Stimulated activated CD8-positive, alpha-beta memory T cell treated with anti-CD3 and anti-CD28 coated beads, Interleukin-7, amount 100 ng/mL, for 48 hours (primary cell): ENCODE results near the gene UBQLN3.

ENCODE experiments used
- DNase-seq, 2 donors: peaks; one replicate each; pipeline ENCODE4 v3.0.0-alpha.2; 2020; ENCODE audit warnings: low read depth in 1 of 2; ENCODE audit errors: extremely low read depth in 1 of 2

The UBQLN3 gene

DNA sequence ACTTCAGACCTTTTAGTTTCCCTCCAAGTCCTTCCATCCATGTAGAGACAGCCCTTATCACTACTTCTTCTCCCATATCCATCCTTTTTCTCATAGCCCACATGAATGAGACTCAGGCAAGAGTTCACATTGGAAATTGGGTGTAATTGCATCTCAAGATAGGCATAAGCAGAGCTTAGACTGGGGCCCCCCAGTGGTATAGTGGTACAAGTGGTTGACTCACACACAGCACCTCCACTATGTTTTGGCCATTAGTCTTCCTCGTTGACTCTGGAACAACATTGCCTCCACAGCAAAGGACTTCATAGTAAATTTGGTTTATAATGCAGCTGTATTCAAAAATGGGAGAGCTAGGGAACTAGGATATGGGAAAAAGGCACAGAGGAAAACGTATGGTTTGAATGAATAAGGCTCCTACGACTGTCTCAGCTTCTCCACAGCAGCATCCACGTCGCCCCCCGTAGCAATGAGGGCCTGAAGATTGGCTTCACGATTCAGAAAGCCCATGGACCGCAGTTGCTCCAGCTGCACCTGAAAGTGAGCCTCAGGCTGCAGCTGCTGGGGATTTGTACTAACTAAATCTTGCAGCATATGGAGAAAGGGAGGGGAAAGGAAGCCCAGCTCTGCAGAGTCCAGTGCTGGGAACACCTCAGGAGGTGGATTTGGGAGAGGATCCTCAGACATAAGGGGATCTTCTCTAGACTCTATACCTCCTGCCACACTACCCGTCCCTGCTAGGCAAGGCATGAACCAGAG, 2.4 kb downstream of the UBQLN3 start:
- no peak for DNase-seq

DNA sequence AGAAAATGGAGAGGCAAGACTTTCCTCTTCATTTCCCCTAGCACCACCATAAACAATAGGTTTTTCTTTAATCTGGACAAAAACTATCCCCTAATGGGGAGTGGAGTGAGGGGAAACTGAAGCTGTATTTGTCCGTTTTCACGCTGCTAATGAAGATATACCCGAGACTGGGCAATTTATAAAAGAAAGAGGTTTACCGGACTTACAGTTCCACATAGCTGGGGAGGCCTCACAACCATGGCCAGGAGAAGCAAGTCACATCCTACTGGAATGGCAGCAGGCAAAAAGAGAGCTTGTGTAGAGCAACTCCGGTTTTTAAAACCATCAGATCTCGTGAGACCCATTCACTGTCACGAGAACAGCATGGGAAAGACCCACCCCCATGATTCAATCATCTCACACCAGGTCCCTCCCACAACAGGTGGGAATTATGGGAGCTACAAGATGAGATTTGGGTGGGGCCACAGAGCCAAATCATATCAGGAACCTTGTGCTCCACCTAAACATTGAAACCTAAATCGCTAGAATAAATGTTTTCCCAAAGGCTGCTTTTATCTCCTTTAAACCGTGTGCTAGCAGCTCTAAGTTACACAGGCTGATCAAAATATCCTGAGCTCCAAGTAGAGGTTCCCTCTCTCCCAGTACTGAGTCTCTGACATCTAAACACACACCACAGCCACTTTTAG, 4.3 kb downstream of the UBQLN3 start:
- no peak for DNase-seq

DNA sequence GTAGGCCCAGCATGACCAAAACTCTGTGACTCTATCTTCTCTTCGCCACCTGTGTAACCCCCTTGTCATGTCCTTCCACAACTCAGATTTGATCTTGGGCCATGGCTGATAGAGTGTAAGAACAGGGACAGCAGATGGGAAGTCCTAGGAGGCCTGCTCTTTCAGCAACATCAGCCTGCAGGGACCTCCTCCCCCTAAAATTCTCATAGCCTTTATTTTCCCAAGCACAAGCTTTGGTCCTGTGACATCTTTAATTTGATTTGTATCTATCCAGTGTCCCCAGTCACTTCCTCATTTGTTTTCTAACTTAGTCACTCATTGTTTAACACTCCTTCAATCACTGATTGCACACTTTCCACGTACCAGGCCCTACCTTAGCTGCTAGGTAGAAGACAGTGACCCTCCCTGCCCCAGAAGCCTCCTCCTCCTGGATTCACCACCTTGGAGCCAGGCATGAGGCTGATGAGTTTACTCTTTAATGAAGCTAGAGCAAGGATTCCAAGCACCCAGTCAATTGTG, 5.3 kb downstream of the UBQLN3 start:
- DNase-seq = no peak

DNA sequence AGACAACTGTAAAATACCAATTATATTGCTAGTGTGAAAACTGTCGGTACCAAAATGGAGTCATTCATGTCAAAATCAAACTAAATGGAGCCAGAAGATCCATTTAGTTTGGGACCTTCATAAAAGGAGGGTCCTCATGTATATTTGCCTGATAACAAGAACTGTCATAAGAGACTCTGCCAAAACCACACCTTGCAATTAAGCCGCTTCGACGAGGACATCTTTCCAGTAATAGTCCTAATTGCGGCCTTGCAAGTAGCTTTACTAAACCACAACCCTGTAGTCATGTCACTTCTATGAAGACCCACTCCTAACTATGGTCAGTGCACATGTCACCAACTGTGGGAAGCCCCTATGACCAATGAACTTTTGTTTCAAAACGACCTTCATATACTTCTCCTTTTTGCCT, 9.4 kb downstream of the UBQLN3 start:
- DNase-seq = no peak

DNA sequence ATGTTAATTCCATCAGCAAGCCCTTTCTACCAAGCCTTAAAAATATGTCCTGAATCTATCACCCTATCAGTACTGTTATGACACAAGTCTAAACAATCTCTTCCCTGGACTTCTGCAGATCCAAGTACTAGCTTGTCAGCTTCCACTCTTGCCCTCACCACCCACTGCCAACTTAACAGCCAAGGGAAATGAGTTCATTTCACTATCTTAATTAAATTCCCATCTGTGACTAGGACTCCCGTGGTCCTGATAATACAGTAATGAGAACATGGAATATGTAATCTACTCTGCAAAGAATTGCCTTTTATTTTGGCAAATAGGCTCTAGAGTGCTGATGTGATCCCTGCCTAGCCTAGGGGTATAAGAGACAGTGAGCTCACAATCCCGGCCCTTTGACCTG, 10.1 kb downstream of the UBQLN3 start:
- DNase-seq = no peak

DNA sequence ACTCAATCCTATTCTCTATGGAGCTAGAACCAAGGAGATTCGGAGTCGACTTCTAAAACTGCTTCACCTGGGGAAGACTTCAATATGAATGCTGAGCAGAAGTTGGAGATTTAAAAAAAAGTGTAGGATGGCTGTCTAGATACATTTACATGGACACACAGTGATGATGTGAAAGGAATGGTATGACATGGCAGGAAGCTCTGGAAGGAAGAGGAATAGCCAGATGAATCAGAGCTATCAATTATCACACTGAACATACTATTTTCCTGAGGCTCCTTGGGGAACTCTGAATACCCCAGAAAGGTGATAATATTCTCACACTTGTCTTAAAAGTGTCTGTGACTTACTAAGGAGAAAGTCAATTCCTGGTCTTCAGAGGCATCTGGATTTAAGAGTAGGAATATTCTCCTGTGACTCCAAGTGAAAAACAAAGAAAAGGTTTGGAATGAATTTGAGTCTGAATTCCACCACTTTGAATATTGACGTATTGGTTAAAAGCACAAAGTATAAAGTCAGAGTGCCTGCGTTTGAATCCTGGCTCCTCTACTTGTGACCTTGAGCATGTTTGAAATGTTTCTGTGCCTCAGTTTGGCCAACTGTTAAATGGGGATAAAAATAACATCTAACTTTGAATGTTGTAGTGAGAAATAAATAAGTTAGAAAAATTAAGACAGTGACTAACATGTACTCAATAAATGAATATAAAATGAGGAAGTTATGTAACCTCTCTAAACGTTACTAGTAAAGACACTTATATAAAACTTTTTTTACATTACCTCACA, 20.0 kb downstream of the UBQLN3 start:
- no peak for DNase-seq

DNA sequence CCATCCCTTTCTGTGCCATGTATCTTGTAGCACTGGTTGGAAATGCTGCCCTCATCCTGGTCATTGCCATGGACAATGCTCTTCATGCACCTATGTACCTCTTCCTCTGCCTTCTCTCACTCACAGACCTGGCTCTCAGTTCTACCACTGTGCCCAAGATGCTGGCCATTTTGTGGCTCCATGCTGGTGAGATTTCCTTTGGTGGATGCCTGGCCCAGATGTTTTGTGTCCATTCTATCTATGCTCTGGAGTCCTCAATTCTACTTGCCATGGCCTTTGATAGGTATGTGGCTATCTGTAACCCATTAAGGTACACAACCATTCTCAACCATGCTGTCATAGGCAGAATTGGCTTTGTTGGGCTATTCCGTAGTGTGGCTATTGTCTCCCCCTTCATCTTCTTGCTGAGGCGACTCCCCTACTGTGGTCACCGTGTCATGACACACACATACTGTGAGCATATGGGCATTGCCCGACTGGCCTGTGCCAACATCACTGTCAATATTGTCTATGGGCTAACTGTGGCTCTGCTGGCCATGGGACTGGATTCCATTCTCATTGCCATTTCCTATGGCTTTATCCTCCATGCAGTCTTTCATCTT, 20.9 kb downstream of the UBQLN3 start:
- no peak for DNase-seq

DNA sequence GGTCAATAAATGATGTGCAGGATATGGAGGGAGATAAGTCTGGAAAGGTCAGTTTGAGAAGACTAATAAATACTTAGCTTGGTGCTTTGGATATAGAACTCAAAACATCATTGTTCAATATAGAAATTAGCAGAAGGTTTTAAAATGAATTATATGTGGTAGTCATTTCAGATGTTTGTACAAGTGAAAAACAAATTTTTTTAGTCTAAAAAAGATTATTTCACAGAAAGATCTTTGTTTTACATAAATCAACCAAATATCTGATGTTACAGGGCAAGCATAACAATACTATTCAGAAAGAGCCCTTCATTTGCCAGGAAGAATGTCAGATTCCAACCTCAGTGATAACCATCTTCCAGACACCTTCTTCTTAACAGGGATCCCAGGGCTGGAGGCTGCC, 21.4 kb downstream of the UBQLN3 start, which contains the start of gene OR52D1:
OR52D1 (plus strand) TSS at position 301 of the 400 bp plus-strand sequence; CDS start at position 323, 22 bp downstream.
- DNase-seq = no peak

DNA sequence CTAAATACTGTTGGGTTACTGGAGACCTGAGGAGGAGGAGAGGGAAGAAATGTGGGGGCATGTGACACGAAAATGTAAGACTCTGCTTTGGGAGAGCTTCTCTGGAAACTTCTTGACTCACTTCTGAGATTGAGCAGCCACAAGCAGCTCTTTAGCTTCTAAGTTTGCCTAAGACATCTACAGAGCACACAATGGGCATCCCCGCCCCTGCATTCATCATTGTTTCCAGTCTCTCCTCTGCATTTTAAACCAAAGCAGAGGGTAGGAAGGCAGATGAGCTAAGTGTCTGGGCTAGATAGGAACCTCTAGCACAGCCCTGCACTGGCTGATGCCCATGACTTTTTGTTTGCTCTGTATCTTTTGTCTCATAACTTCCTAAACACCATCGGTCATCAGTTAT, 23.3 kb downstream of the UBQLN3 start:
- DNase-seq = no peak

DNA sequence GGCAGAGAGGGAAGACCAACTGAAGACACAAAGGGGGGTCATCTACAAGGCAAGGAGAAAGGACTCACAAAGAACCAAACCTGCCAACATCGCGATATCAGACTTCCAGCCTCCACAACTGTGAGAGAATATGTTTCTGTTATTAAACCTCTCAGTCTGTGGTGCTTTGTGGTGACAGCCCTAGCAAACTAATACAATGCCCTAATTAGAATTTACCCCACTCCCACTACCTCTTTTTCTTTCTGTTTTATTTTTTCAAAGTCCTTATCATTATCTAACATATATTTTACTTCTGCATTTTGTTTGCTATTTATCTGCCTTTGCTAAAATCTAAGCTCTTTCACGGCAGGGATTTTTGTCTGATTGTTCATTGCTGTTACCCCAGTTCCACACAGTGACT, 23.8 kb downstream of the UBQLN3 start:
- DNase-seq = no peak

DNA sequence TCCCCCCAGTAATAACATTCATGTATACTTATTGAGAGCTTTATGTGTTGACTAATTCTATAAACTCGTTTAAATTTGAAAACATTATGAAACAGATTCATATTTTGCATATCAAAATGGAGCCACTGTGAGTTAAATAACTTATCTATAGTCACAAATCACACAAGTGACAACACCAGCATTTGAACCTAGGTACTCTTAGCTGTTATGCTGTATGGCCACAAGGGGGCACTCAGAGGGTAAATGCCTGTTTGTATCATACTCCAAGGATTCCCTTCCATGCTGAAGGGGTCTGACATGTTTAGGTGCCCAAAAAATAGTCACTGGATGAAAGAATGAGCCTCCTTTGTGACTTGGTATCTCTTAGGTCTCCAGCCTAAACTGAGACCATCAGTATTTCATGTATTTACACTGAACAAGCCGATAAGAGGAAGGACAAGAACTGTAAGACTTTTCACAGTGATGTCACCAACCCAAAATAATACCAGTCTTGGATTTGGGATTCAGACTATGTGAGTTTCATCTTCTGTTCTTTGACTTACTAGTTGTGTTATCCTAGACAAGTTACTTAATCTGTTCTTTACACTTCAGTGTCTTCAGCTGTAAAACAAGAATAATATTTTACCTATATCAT, 33.5 kb downstream of the UBQLN3 start:
- no peak for DNase-seq

DNA sequence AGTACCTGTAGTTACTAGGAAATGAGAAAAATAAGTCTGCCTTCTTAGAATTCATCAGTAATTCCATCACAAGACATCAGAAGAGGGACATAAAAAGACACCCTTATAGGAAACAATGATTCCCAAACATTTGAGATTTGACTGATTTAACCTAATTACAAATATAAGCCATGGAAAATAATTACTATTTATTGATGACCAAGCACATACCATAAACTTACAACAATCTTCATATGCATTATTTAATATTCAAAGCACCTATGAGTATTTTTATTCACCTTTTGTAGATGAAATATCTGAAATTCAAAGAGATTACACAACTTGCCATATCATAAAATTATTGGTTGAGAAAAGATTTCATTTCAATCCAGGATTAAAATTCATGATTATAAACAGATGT, 35.8 kb downstream of the UBQLN3 start:
- DNase-seq = no peak

DNA sequence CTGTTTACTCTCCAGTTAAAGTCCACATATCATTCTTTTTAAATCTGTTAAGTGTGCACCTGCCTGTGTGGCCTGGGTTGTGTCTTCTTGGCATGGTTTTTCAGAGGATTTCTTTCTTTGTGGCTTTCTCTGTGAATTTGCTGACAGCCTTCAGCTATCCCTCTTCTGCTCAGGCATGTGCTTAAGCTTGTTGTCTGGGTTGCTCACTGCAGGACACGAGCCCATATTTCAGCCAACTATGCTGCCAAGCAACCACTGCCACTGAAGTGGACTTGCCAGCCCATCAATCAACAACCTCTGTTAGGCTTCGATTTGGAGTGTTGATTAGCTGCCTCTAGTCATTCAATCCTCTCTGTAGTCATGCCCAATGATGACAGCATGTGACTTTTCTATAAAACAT, 42.2 kb downstream of the UBQLN3 start:
- DNase-seq = no peak

DNA sequence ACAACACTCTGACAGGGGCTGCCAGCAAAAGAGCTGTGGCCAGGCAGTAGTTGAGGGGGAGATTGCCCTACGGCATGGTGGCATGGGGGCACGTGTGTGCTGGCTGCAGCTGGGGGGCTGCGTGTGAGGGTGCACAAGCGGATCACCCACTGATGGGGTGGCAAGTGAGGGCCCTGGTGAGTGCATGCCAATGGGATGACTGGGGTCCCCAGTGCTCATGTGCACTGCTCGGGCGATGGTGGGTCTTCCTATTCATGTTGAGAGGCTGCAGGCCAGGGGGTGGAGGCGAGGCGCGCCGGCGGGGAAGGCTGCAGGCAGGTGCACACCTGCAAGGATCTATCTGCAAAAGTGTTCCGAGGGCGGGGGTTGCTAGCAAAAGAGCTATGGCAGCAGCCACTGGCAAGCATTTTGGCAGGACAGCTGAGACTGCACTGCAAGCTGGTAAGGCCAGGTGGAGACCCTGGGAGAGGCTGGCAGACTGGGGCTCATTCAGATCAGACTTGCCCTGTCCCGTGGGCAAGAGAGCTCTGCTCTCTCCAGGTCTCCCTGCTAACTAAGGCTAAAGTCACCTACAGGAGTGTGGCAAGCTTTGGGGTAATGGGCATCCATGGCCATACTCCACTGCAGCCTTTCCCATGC, 48.7 kb downstream of the UBQLN3 start:
- DNase-seq = no peak
